HEK293 (cell line): ENCODE data around the gene YPEL1.

Source experiments
- EGR2 ChIP-seq: fragments of 450-650 bp; formaldehyde crosslinking; IDR thresholded peaks from 2 replicates; pipeline ENCODE4 v1.5.1; 2016; ENCODE audit warnings: low read depth, missing biosample characterization, missing genetic modification characterization
- FEZF1 ChIP-seq: fragments of 450-650 bp; formaldehyde crosslinking; IDR thresholded peaks from 2 replicates; pipeline ENCODE4 v1.5.1; 2016; ENCODE audit warnings: missing biosample characterization, missing genetic modification characterization
- GLI4 ChIP-seq: fragments of 450-650 bp; formaldehyde crosslinking; IDR thresholded peaks from 2 replicates; pipeline ENCODE4 v1.5.1; 2016; ENCODE audit warnings: missing biosample characterization, missing genetic modification characterization
- GLIS1 ChIP-seq: fragments of 450-650 bp; formaldehyde crosslinking; IDR thresholded peaks from 2 replicates; pipeline ENCODE4 v1.5.1; 2016; ENCODE audit warnings: missing biosample characterization, missing genetic modification characterization
- HOXC10 ChIP-seq: sonication (generic); formaldehyde crosslinking; IDR thresholded peaks from 2 replicates; pipeline ENCODE4 v1.8.1; 2023; ENCODE audit warnings: mild to moderate bottlenecking, missing genetic modification reagents
- RBAK ChIP-seq: fragments of 450-650 bp; formaldehyde crosslinking; IDR thresholded peaks from 2 replicates; pipeline ENCODE4 v1.5.1; 2016; ENCODE audit warnings: missing biosample characterization, missing genetic modification characterization
- SCRT1 ChIP-seq: fragments of 450-650 bp; formaldehyde crosslinking; IDR thresholded peaks from 2 replicates; pipeline ENCODE4 v1.5.1; 2016; ENCODE audit warnings: missing biosample characterization, missing genetic modification characterization, borderline replicate concordance
- SCRT2 ChIP-seq: fragments of 450-650 bp; formaldehyde crosslinking; IDR thresholded peaks from 2 replicates; pipeline ENCODE4 v1.5.1; 2016; ENCODE audit warnings: missing biosample characterization, missing genetic modification characterization
- SP7 ChIP-seq: fragments of 450-650 bp; formaldehyde crosslinking; IDR thresholded peaks from 2 replicates; pipeline ENCODE4 v1.5.1; 2016; ENCODE audit warnings: missing biosample characterization, missing genetic modification characterization
- ZBTB20 ChIP-seq: fragments of 450-650 bp; formaldehyde crosslinking; IDR thresholded peaks from 2 replicates; pipeline ENCODE4 v1.5.1; 2016; ENCODE audit warnings: missing biosample characterization, missing genetic modification characterization
- ZBTB49 ChIP-seq: fragments of 450-650 bp; formaldehyde crosslinking; IDR thresholded peaks from 2 replicates; pipeline ENCODE4 v1.5.1; 2016; ENCODE audit warnings: missing biosample characterization, missing genetic modification characterization, low read depth
- ZFP3 ChIP-seq: fragments of 450-650 bp; formaldehyde crosslinking; IDR thresholded peaks from 2 replicates; pipeline ENCODE4 v1.5.1; 2016; ENCODE audit warnings: low read depth, missing biosample characterization, missing genetic modification characterization
- ZNF114 ChIP-seq: fragments of 450-650 bp; formaldehyde crosslinking; IDR thresholded peaks from 2 replicates; pipeline ENCODE4 v1.5.0; 2017; ENCODE audit warnings: missing biosample characterization, missing genetic modification characterization
- ZNF121 ChIP-seq: fragments of 450-650 bp; formaldehyde crosslinking; IDR thresholded peaks from 2 replicates; pipeline ENCODE4 v1.5.1; 2016; ENCODE audit warnings: missing biosample characterization, missing genetic modification characterization
- ZNF132 ChIP-seq: fragments of 450-650 bp; formaldehyde crosslinking; IDR thresholded peaks from 2 replicates; pipeline ENCODE4 v1.5.1; 2017; ENCODE audit warnings: missing biosample characterization, missing genetic modification characterization, borderline replicate concordance
- ZNF148 ChIP-seq: fragments of 450-650 bp; formaldehyde crosslinking; IDR thresholded peaks from 2 replicates; pipeline ENCODE4 v1.5.0; 2017; ENCODE audit warnings: missing biosample characterization, missing genetic modification characterization, borderline replicate concordance
- ZNF19 ChIP-seq: fragments of 450-650 bp; formaldehyde crosslinking; IDR thresholded peaks from 2 replicates; pipeline ENCODE4; 2016; ENCODE audit warnings: missing biosample characterization, missing genetic modification characterization, low read depth
- ZNF214 ChIP-seq: fragments of 450-650 bp; formaldehyde crosslinking; IDR thresholded peaks from 2 replicates; pipeline ENCODE4 v1.5.1; 2017; ENCODE audit warnings: missing biosample characterization, mild to moderate bottlenecking, missing genetic modification characterization, borderline replicate concordance
- ZNF223 ChIP-seq: fragments of 450-650 bp; formaldehyde crosslinking; IDR thresholded peaks from 2 replicates; pipeline ENCODE4 v1.5.1; 2016; ENCODE audit warnings: missing biosample characterization, missing genetic modification characterization
- ZNF239 ChIP-seq: fragments of 450-650 bp; formaldehyde crosslinking; IDR thresholded peaks from 2 replicates; pipeline ENCODE4 v1.5.1; 2016; ENCODE audit warnings: missing biosample characterization, missing genetic modification characterization
- ZNF248 ChIP-seq: fragments of 450-650 bp; formaldehyde crosslinking; IDR thresholded peaks from 2 replicates; pipeline ENCODE4 v1.5.1; 2017; ENCODE audit warnings: missing biosample characterization, missing genetic modification characterization
- ZNF311 ChIP-seq: fragments of 450-650 bp; formaldehyde crosslinking; IDR thresholded peaks from 2 replicates; pipeline ENCODE4 v1.5.1; 2017; ENCODE audit warnings: missing biosample characterization, missing genetic modification characterization, borderline replicate concordance
- ZNF366 ChIP-seq: fragments of 450-650 bp; formaldehyde crosslinking; conservative IDR thresholded peaks from 2 replicates; pipeline ENCODE4 v1.5.1; 2016; ENCODE audit warnings: missing biosample characterization, missing genetic modification characterization
- ZNF37A ChIP-seq: fragments of 450-650 bp; IDR thresholded peaks from 2 replicates; pipeline ENCODE4 v1.5.1; 2018; ENCODE audit warnings: missing biosample characterization, missing genetic modification characterization
- ZNF488 ChIP-seq: fragments of 450-650 bp; formaldehyde crosslinking; IDR thresholded peaks from 2 replicates; pipeline ENCODE4 v1.5.1; 2016; ENCODE audit warnings: missing biosample characterization, missing genetic modification characterization
- ZNF555 ChIP-seq: fragments of 450-650 bp; formaldehyde crosslinking; conservative IDR thresholded peaks from 2 replicates; pipeline ENCODE4 v1.5.1; 2017; ENCODE audit warnings: missing biosample characterization, mild to moderate bottlenecking, missing genetic modification characterization, inconsistent platforms
- ZNF560 ChIP-seq: fragments of 450-650 bp; formaldehyde crosslinking; IDR thresholded peaks from 2 replicates; pipeline ENCODE4 v1.5.1; 2017; ENCODE audit warnings: missing biosample characterization, missing genetic modification characterization, borderline replicate concordance
- ZNF596 ChIP-seq: fragments of 450-650 bp; IDR thresholded peaks from 2 replicates; pipeline ENCODE4 v1.5.0; 2018; ENCODE audit warnings: missing biosample characterization, mild to moderate bottlenecking, missing genetic modification characterization, moderate library complexity
- ZNF610 ChIP-seq: fragments of 450-650 bp; formaldehyde crosslinking; IDR thresholded peaks from 2 replicates; pipeline ENCODE4 v1.5.1; 2016; ENCODE audit warnings: missing biosample characterization, missing genetic modification characterization, borderline replicate concordance
- ZNF621 ChIP-seq: fragments of 450-650 bp; formaldehyde crosslinking; IDR thresholded peaks from 2 replicates; pipeline ENCODE4 v1.5.1; 2017; ENCODE audit warnings: missing biosample characterization, missing genetic modification characterization
- ZNF654 ChIP-seq: fragments of 450-650 bp; formaldehyde crosslinking; IDR thresholded peaks from 2 replicates; pipeline ENCODE4 v1.5.1; 2016; ENCODE audit warnings: low read depth, missing biosample characterization, missing genetic modification characterization
- ZNF658 ChIP-seq: fragments of 450-650 bp; formaldehyde crosslinking; IDR thresholded peaks from 2 replicates; pipeline ENCODE4; 2016; ENCODE audit warnings: missing biosample characterization, missing genetic modification characterization
- ZNF707 ChIP-seq: fragments of 450-650 bp; formaldehyde crosslinking; IDR thresholded peaks from 2 replicates; pipeline ENCODE4 v1.5.1; 2016; ENCODE audit warnings: missing biosample characterization, missing genetic modification characterization
- ZSCAN16 ChIP-seq: fragments of 450-650 bp; formaldehyde crosslinking; IDR thresholded peaks from 2 replicates; pipeline ENCODE4 v1.5.1; 2016; ENCODE audit warnings: missing biosample characterization, missing genetic modification characterization
- ZSCAN23 ChIP-seq: fragments of 450-650 bp; formaldehyde crosslinking; IDR thresholded peaks from 2 replicates; pipeline ENCODE4 v1.5.1; 2016; ENCODE audit warnings: missing biosample characterization, missing genetic modification characterization
- TF ChIP-seq, protein P1 (sequence below): fragments of 450-650 bp; formaldehyde crosslinking; IDR thresholded peaks from 2 replicates; pipeline ENCODE4 v1.5.1; 2017; ENCODE audit warnings: missing biosample characterization, missing genetic modification characterization

The YPEL1 gene

GRCh38 chr22:21735200-21736083 is at the start of gene YPEL1 (continued):
- TF ChIP-seq ZNF621 (tag by site-specific recombination) (no peak), ZFP3 (tag by site-specific recombination) (no peak), ZSCAN16 (tag by site-specific recombination) (no peak), ZNF596 (tag by site-specific recombination) (no peak), SP7 (tag by site-specific recombination) (no peak), FEZF1 (tag by site-specific recombination) (no peak), ZNF248 (tag by site-specific recombination) (no peak), ZNF114 (tag by site-specific recombination) (no peak), ZNF121 (tag by site-specific recombination) (no peak), GLIS1 (no peak), ZNF132 (no peak), EGR2 (tag by site-specific recombination) (peak; percentile 45; the same call in 1 of the 2 replicates), ZNF148 (tag by site-specific recombination) (no peak), ZBTB20 (tag by site-specific recombination) (no peak; the same call in 1 of the 2 replicates), GLI4 (tag by site-specific recombination) (no peak), RBAK (tag by site-specific recombination) (no peak), ZNF311 (tag by site-specific recombination) (no peak), ZNF707 (no peak), ZNF239 (tag by site-specific recombination) (no peak), ZNF19 (no peak), ZNF366 (peak; percentile 49; the same call in 1 of the 2 replicates), ZNF223 (tag by site-specific recombination) (no peak), ZSCAN23 (tag by site-specific recombination) (no peak), ZNF654 (tag by site-specific recombination) (no peak), ZNF610 (no peak), ZNF488 (tag by site-specific recombination) (no peak), ZNF658 (tag by site-specific recombination) (no peak), ZNF560 (tag by site-specific recombination) (no peak), ZNF214 (tag by site-specific recombination) (no peak), SCRT1 (tag by site-specific recombination) (peak; percentile 47; the same call in 1 of the 2 replicates), SCRT2 (tag by site-specific recombination) (peak; percentile 98), ZNF555 (no peak), ZBTB49 (no peak), HOXC10 (CRISPR knock-in tag) (peak; percentile 95; the same call in 1 of the 2 replicates), ZNF37A (no peak)
- TF ChIP-seq, protein P1, sequence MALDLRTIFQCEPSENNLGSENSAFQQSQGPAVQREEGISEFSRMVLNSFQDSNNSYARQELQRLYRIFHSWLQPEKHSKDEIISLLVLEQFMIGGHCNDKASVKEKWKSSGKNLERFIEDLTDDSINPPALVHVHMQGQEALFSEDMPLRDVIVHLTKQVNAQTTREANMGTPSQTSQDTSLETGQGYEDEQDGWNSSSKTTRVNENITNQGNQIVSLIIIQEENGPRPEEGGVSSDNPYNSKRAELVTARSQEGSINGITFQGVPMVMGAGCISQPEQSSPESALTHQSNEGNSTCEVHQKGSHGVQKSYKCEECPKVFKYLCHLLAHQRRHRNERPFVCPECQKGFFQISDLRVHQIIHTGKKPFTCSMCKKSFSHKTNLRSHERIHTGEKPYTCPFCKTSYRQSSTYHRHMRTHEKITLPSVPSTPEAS = no peak
